Duodenal mucosa (tissue), 2 donors: ENCODE measurements around the gene CADM1.

Experiments used
- H3K27ac ChIP-seq: one replicate; pipeline ENCODE4 v1.7.0; 2013; ENCODE audit warnings: low read depth, low read length
- H3K27me3 ChIP-seq, 2 donors: one replicate each; pipeline ENCODE4 v1.7.0; 2013; ENCODE audit warnings: low read length in 2 of 2, control low read depth in 1 of 2; ENCODE audit not compliant: insufficient read depth in 2 of 2, control insufficient read depth in 1 of 2
- H3K36me3 ChIP-seq, 2 donors: one replicate each; pipeline ENCODE4 v1.7.0; 2013; ENCODE audit warnings: low read length in 2 of 2, control low read depth in 1 of 2; ENCODE audit not compliant: insufficient read depth in 2 of 2, control insufficient read depth in 1 of 2
- H3K4me1 ChIP-seq, 2 donors: one replicate each; pipeline ENCODE4 v1.7.0; 2013; ENCODE audit warnings: low read length in 2 of 2, control low read depth in 1 of 2; ENCODE audit not compliant: insufficient read depth in 2 of 2, control insufficient read depth in 1 of 2
- H3K4me3 ChIP-seq, 2 donors: one replicate each; pipeline ENCODE4 v1.7.0; 2013; ENCODE audit warnings: low read length in 2 of 2, low read depth in 1 of 2
- H3K9ac ChIP-seq, 2 donors: one replicate each; pipeline ENCODE4 v1.7.0; 2013; ENCODE audit warnings: low read length in 2 of 2, low read depth in 1 of 2
- H3K9me3 ChIP-seq, 2 donors: one replicate each; pipeline ENCODE4 v1.7.0; 2013; ENCODE audit warnings: low read length in 2 of 2, control low read depth in 1 of 2; ENCODE audit not compliant: control insufficient read depth in 1 of 2

The CADM1 gene

DNA sequence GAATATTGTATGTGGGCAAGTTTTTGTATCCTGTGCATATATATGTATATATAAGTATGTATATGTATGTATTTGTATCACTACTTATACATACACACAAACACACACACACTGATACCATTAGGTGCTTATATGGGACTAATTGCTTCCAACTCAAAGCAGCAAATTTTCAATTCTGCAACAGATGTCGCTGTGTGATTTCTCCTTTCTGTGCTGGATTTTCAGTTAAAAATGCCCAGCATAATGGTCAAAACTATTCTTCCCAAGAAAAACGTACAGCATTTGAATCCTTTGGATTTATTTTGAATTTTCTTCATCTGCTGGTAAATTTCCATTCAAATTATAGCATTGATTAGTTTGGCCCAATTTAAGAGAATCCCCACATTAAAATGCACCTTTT, 4.3 kb downstream of the CADM1 start:
- peaks cover 5 to 16% of the 10 kb centered on the region in 2 donors for H3K4me1 ChIP-seq
- H3K9ac ChIP-seq: no peak overlapping the region
- no peaks in the 10 kb centered on the region for H3K9me3 ChIP-seq
- no peak overlapping the region for H3K4me3 ChIP-seq
- no peaks in the 10 kb centered on the region for H3K36me3 ChIP-seq
- peaks cover 2 to 22% of the 10 kb centered on the region in 2 donors for H3K27me3 ChIP-seq
- no peak overlapping the region for H3K27ac ChIP-seq

DNA sequence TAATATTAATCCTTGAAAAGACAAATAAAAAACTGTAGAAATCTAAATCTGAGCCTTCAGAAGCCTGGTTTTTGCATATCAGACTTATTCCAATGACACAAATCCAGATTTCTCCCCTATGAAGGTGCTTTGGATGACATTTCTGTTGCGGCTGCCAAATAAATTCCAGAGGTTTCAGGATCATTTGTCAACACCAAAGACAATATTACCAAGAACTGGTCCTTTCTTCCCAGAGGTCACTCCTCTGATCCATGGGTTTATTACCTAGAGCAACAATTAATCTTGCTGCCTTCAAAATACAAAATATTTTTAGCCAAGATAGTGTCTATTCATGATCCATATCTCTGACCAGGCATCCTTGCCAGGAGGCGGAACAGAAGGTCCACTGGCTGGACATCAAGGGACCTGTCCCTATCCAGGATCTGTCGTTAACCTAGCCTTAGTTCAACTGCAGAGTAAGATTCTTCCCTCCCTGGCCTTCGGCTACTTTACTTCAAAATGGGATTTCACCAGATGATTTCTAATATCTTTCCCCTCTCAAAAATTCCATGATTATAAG, 4.9 kb downstream of the CADM1 start:
- no peaks in the 10 kb centered on the region for H3K36me3 ChIP-seq
- H3K4me3 ChIP-seq: no peak overlapping the region
- H3K9ac ChIP-seq: no peak overlapping the region
- peaks cover 2 to 22% of the 10 kb centered on the region in 2 donors for H3K27me3 ChIP-seq
- H3K4me1 ChIP-seq: peaks cover 5 to 16% of the 10 kb centered on the region in 2 donors
- no peaks in the 10 kb centered on the region for H3K9me3 ChIP-seq
- H3K27ac ChIP-seq: no peak overlapping the region

DNA sequence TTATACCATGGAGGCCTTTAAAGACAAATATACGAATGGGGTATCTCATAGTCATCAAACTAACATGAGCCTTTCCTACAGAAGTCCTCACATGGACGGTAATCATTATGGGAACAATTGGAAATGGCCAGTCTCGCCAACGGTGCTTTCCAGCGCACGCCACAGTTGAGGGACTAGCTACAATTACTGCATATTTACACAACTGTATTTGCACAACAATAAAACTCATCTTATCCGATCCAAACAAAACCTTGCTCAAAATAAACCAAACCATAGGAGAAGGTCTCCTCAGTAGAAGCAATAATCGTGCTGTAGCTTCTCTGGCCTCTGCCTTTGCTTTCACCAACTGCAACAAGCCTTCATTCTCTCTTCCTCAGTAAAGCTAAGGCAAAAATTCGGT, 5.9 kb downstream of the CADM1 start:
- Histone ChIP-seq H3K9me3 (no peaks in the 10 kb centered on the region), H3K4me3 (no peak overlapping the region), H3K27ac (no peak overlapping the region), H3K9ac (no peak overlapping the region), H3K4me1 (peaks cover 5 to 12% of the 10 kb centered on the region in 2 donors), H3K27me3 (peaks cover 2 to 22% of the 10 kb centered on the region in 2 donors), H3K36me3 (no peaks in the 10 kb centered on the region)

DNA sequence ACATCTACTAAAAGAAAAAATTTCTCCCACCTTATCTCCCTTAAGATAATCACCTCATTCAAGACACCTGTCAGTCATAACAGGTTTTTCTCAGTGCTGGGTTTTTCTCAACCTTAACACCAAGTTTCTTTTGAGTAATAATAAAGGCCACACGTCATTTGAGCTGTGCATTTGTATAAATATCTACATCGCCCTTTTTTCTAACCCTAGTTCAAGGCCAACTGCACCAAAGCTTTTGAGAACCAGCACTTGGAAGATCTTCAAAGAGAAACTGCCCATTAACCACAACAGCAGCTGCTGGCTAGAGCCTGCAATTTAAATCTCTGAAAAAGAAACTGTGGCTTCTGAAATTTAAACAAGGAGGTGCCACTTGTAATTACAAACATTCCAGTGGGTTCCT, 6.9 kb downstream of the CADM1 start:
- peaks cover 2 to 20% of the 10 kb centered on the region in 2 donors for H3K27me3 ChIP-seq
- no peaks in the 10 kb centered on the region for H3K36me3 ChIP-seq
- H3K9me3 ChIP-seq: no peaks in the 10 kb centered on the region
- H3K9ac ChIP-seq: no peak overlapping the region
- H3K4me3 ChIP-seq: no peak overlapping the region
- H3K27ac ChIP-seq: no peak overlapping the region
- H3K4me1 ChIP-seq: peaks cover 1 to 7% of the 10 kb centered on the region in 2 donors

DNA sequence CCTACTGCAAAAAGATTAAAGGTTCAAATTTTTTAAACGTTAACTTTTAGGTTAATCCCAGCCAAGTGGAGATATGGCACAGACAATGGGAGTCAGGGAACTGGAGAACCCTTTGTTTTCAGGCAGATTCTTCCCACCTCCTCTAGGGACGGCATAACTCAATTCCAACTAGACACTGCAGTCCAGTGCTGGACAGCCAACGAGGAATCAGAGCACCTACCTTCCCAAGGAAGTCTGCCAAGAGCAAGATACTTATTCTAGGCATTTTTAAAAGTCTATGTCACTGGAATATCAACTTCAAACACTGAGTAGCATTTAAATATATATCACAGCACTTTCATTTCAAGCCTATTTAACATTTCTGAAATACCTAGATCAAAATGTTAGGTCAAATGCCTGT, 7.3 kb downstream of the CADM1 start:
- H3K27me3 ChIP-seq: peaks cover under 1 to 16% of the 10 kb centered on the region in 2 donors
- H3K27ac ChIP-seq: no peak overlapping the region
- no peaks in the 10 kb centered on the region for H3K36me3 ChIP-seq
- H3K4me1 ChIP-seq: peaks cover 0 to 3% of the 10 kb centered on the region in 2 donors
- no peak overlapping the region for H3K4me3 ChIP-seq
- no peaks in the 10 kb centered on the region for H3K9me3 ChIP-seq
- H3K9ac ChIP-seq: no peak overlapping the region

DNA sequence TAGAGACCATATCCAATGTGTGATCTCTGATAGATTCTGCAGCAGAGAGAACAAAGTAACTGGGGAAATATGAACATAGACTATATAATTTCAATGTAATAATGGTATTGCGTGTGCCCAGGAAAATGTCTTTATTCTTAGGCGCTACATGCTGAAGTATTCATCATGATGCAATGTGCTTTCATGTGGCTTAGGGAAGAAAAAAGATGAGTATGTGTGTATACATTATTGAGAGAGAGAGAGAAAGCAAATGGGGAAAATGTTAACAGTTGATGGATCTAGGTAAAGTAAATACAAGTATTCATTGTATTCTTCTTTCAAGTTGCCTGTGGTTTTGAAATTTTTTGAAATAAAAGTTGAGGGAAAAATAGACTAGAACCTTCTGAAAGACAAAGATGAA, 10.3 kb downstream of the CADM1 start:
- H3K9me3 ChIP-seq: no peaks in the 10 kb centered on the region
- H3K4me1 ChIP-seq: peaks cover 2 to 6% of the 10 kb centered on the region in 2 donors
- no peak overlapping the region for H3K27ac ChIP-seq
- no peak overlapping the region for H3K9ac ChIP-seq
- H3K36me3 ChIP-seq: no peaks in the 10 kb centered on the region
- H3K27me3 ChIP-seq: no peaks in the 10 kb centered on the region
- H3K4me3 ChIP-seq: no peak overlapping the region

DNA sequence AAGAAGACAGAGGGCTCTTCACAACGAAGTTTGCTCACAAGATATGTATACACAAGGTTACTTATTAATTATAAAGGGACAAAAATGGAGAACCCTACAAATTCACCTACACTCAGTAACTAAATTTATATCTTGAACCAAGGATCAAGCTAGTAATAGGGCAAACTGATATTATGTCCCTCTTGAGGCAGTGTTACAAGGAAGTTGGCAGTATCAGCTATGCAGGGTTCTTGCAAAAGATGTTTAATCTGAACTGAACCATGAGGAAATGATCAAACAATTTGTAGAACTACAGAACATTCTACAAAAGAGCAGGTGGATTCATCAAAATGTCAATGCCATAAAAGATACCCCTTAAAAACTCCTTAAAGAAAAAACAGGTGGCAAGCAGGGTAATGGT, 10.7 kb downstream of the CADM1 start:
- H3K36me3 ChIP-seq: no peaks in the 10 kb centered on the region
- no peak overlapping the region for H3K9ac ChIP-seq
- peaks cover 6 to 10% of the 10 kb centered on the region in 2 donors for H3K4me1 ChIP-seq
- H3K4me3 ChIP-seq: no peak overlapping the region
- H3K27ac ChIP-seq: no peak overlapping the region
- no peaks in the 10 kb centered on the region for H3K27me3 ChIP-seq
- no peaks in the 10 kb centered on the region for H3K9me3 ChIP-seq

DNA sequence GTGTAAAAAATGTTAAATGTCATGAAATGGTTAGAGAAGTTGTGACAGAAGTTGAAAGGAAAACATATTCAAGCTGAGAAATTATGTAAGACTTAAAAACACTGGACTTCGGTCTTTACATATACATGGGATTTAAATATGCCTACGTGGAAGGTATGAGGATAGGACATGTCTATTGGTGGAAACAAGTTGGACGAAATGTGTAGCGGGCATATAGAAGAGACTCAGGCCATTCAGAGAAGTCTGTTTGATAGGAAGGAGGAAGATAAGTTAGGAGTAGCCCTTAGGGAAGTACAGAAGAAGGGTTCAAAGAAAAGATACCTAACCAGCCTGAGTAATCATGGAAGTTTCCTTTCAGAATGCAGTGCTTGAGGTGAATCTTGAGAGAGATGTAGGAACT, 14.7 kb downstream of the CADM1 start:
- no peaks in the 10 kb centered on the region for H3K27me3 ChIP-seq
- no peaks in the 10 kb centered on the region for H3K9me3 ChIP-seq
- H3K4me1 ChIP-seq: peaks cover 6 to 10% of the 10 kb centered on the region in 2 donors
- H3K36me3 ChIP-seq: no peaks in the 10 kb centered on the region
- no peak overlapping the region for H3K9ac ChIP-seq
- no peak overlapping the region for H3K4me3 ChIP-seq
- H3K27ac ChIP-seq: no peak overlapping the region

DNA sequence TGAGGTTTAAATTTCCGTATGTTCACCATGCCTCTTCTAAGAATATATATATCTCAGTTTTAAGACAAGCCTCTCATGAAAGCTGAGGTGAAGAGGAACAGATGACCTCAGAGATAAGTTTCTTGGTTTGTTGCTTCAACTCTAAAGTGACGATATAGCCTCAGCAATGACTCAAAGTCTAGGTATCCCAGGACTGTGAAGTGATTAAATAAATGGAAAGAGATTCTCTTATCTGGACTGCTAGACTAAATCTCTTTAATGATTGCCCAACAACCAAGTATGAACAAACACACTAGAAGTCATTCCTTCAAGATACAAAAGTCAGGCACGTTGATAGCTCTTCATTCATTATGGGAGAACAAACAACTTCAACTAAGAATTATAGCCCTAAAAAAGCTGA, 15.3 kb downstream of the CADM1 start:
- Histone ChIP-seq H3K27me3 (no peaks in the 10 kb centered on the region), H3K36me3 (no peaks in the 10 kb centered on the region), H3K9ac (no peak overlapping the region), H3K27ac (no peak overlapping the region), H3K4me3 (no peak overlapping the region), H3K4me1 (peaks cover 6 to 10% of the 10 kb centered on the region in 2 donors), H3K9me3 (no peaks in the 10 kb centered on the region)

DNA sequence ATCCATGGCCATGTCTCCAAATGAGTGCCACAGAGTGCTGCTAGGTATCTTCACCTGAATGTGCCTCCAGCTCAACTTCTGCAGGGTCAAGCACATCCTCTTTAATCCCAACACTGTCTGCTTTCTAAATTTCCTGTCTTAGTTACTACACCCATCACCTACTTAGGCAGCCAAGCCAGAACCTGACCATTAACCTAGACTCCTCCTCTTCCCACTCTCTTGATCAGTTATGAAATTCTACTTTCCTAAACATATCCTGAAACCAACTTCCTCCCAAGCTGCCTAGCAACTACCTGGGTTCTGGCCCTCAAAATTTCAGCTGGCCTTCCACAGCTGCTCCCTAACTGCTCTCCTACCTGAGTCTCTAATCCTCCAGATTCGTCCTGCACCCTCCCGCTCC, 22.7 kb downstream of the CADM1 start:
- Histone ChIP-seq H3K36me3 (no peaks in the 10 kb centered on the region), H3K27me3 (no peaks in the 10 kb centered on the region), H3K4me1 (no peaks in the 10 kb centered on the region), H3K9ac (no peak overlapping the region), H3K4me3 (no peak overlapping the region), H3K9me3 (no peaks in the 10 kb centered on the region), H3K27ac (no peak overlapping the region)

DNA sequence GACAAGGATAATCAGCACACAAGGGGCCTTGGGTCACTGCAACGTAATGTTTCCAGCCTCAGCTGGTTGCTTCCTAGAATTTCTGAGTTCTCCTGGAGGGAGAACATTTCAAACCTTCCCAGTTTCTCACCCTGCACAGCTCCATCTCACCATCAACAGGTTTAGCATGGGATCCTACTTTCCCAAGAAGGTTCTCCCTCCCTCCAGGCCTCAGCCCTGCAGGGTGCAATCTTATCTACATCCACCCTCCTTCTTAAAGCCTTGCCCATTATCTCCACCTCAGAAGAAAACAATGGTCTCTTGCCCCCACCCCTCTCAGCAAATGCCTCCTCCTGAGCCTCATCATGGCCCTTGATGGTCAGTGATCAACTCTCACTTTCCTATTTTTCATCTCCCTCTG, 23.6 kb downstream of the CADM1 start:
- Histone ChIP-seq H3K36me3 (no peaks in the 10 kb centered on the region), H3K4me3 (no peak overlapping the region), H3K9me3 (no peaks in the 10 kb centered on the region), H3K27me3 (no peaks in the 10 kb centered on the region), H3K4me1 (no peaks in the 10 kb centered on the region), H3K9ac (no peak overlapping the region), H3K27ac (no peak overlapping the region)
